H1 (cell line): Measurements from ENCODE around the gene DMXL2. TPM values are rescaled to one million over a fixed set of nuclear protein-coding genes. Genes with fewer than 3 reads are reported as not detected.

ENCODE experiments used
- CTCF ChIA-PET: fragments of 300-600 bp; sonication (Branson Sonifier 250); formaldehyde crosslinking; loops from one replicate; lab custom pipeline; 2021; ENCODE audit not compliant: partially characterized antibody; lab: Charles Lee
- POLR2A ChIA-PET: fragments of 300-600 bp; sonication (Branson Sonifier 250); formaldehyde crosslinking; loops from one replicate; lab custom pipeline; 2021; ENCODE audit warnings: inconsistent platforms; ENCODE audit not compliant: partially characterized antibody; lab: Charles Lee
- DNase-seq, 2 experiments: peaks; one replicate each; pipeline versions ENCODE4 v3.0.0 to v3.0.0-alpha.2; 2010 to 2022; ENCODE audit warnings: low spot score in 2 of 2, low read depth in 1 of 2, mixed read lengths in 1 of 2
- FAIRE-seq: peaks from 2 replicates; lab custom pipeline; 2011; peaks lifted over from hg19 to GRCh38; lab: Jason Lieb, UNC
- H2AFZ ChIP-seq: 2 replicates; pipeline ENCODE4 v1.8.1; 2012; ENCODE audit warnings: low read length, inconsistent platforms
- H2AK5ac ChIP-seq: 2 replicates; pipeline ENCODE4 v1.6.1; 2013; ENCODE audit warnings: low read depth, low read length
- H2BK120ac ChIP-seq: replicated peaks from 2 replicates; pipeline ENCODE3; 2013; ENCODE audit warnings: low read depth, low read length, inconsistent platforms
- H2BK12ac ChIP-seq: 2 replicates; pipeline ENCODE4 v1.6.1; 2013; ENCODE audit warnings: low read depth, low read length
- H2BK15ac ChIP-seq: 2 replicates; pipeline ENCODE4 v1.6.1; 2013; ENCODE audit warnings: low read length
- H2BK20ac ChIP-seq: 2 replicates; pipeline ENCODE4 v1.6.1; 2013; ENCODE audit warnings: low read length
- H2BK5ac ChIP-seq: 2 replicates; pipeline ENCODE4 v1.6.1; 2013; ENCODE audit warnings: low read depth, low read length
- H3K14ac ChIP-seq: 2 replicates; pipeline ENCODE4 v1.6.1; 2013; ENCODE audit warnings: inconsistent platforms; ENCODE audit not compliant: insufficient read length
- H3K18ac ChIP-seq: 2 replicates; pipeline ENCODE4 v1.6.1; 2013; ENCODE audit warnings: low read length; ENCODE audit errors: extremely low read depth
- H3K23ac ChIP-seq: 2 replicates; pipeline ENCODE4 v1.6.1; 2013; ENCODE audit warnings: inconsistent platforms; ENCODE audit not compliant: insufficient read length
- H3K23me2 ChIP-seq: 2 replicates; pipeline ENCODE4 v1.6.1; 2013; ENCODE audit warnings: low read depth, low read length
- H3K27ac ChIP-seq: 2 replicates; pipeline ENCODE4 v1.6.1; 2011; ENCODE audit warnings: low read depth, low read length, inconsistent platforms
- H3K27me3 ChIP-seq, 4 experiments: replicated peaks in 1 of 4; 1 replicate in 1 of 4; 2 replicates in 3 of 4; pipeline versions ENCODE4 v1.6.1 to v1.8.1; 2011 to 2013; ENCODE audit warnings: low read length in 3 of 4, mild to moderate bottlenecking in 3 of 4, inconsistent platforms in 2 of 4, mixed read lengths in 2 of 4, moderate library complexity in 1 of 4; ENCODE audit not compliant: control insufficient read depth in 3 of 4, insufficient read depth in 3 of 4; ENCODE audit errors: extremely low read depth in 1 of 4
- H3K36me3 ChIP-seq, 4 experiments: 2 replicates each; pipeline versions ENCODE4 v1.6.1 to v1.8.1; 2011 to 2013; ENCODE audit warnings: mild to moderate bottlenecking in 4 of 4, low read length in 3 of 4, moderate library complexity in 2 of 4, control low read depth in 1 of 4, inconsistent platforms in 1 of 4; ENCODE audit not compliant: insufficient read depth in 4 of 4, control insufficient read depth in 2 of 4
- H3K4ac ChIP-seq: replicated peaks from 2 replicates; pipeline ENCODE3; 2013; ENCODE audit warnings: low read length, low read depth, mixed read lengths, inconsistent platforms; ENCODE audit not compliant: insufficient read length
- H3K4me1 ChIP-seq, 4 experiments: replicated peaks in 1 of 4; 1 replicate in 1 of 4; 2 replicates in 3 of 4; pipeline versions ENCODE4 v1.6.1 to v1.8.1; 2011 to 2013; ENCODE audit warnings: low read length in 3 of 4, inconsistent platforms in 2 of 4, mixed read lengths in 1 of 4; ENCODE audit not compliant: insufficient read depth in 4 of 4, control insufficient read depth in 3 of 4
- H3K4me2 ChIP-seq, 2 experiments: 2 replicates each; pipeline versions ENCODE4 v1.6.1 to v1.8.1; 2011 to 2013; ENCODE audit warnings: low read depth in 2 of 2, low read length in 2 of 2, control low read depth in 1 of 2, inconsistent platforms in 1 of 2, mild to moderate bottlenecking in 1 of 2; ENCODE audit not compliant: insufficient read depth in 1 of 2
- H3K4me3 ChIP-seq, 4 experiments: fragments of 200-600, 300-600 bp in 1 of 4; sonication (generic), shearing (Covaris generic), sonication (Bioruptor Twin) in 1 of 4; 2 replicates each; pipeline versions ENCODE4 v1.5.1 to v1.8.1; 2011 to 2016; ENCODE audit warnings: low read length in 4 of 4, low read depth in 3 of 4, control low read depth in 2 of 4, inconsistent platforms in 2 of 4, mild to moderate bottlenecking in 2 of 4, mixed read lengths in 1 of 4, moderate library complexity in 1 of 4; ENCODE audit not compliant: insufficient read depth in 2 of 4; ENCODE audit errors: extremely low read depth in 1 of 4
- H3K56ac ChIP-seq: replicated peaks from 2 replicates; pipeline ENCODE3; 2013; ENCODE audit warnings: low read depth, mild to moderate bottlenecking, mixed read lengths, low read length, inconsistent platforms; ENCODE audit not compliant: insufficient read length
- H3K79me1 ChIP-seq: 2 replicates; pipeline ENCODE4 v1.6.1; 2013; ENCODE audit warnings: low read depth, low read length, control low read depth
- H3K79me2 ChIP-seq, 2 experiments: 2 replicates each; pipeline versions ENCODE4 v1.6.1 to v1.8.1; 2012 to 2013; ENCODE audit warnings: low read length in 2 of 2, mild to moderate bottlenecking in 2 of 2, inconsistent platforms in 1 of 2; ENCODE audit not compliant: insufficient read depth in 2 of 2, control insufficient read depth in 1 of 2
- H3K9ac ChIP-seq, 4 experiments: replicated peaks in 1 of 4; 1 replicate in 1 of 4; 2 replicates in 3 of 4; pipeline versions ENCODE4 v1.6.1 to v1.8.1; 2011 to 2013; ENCODE audit warnings: low read depth in 3 of 4, low read length in 3 of 4, control low read depth in 2 of 4, mild to moderate bottlenecking in 2 of 4, moderate library complexity in 2 of 4, inconsistent platforms in 1 of 4; ENCODE audit errors: extremely low read depth in 1 of 4
- H3K9me3 ChIP-seq, 2 experiments: 2 replicates each; pipeline versions ENCODE4 v1.6.1 to v1.8.1; 2012 to 2013; ENCODE audit warnings: mild to moderate bottlenecking in 2 of 2, moderate library complexity in 2 of 2, control low read depth in 1 of 2, inconsistent platforms in 1 of 2, low read depth in 1 of 2, low read length in 1 of 2, mixed read lengths in 1 of 2; ENCODE audit not compliant: insufficient read depth in 2 of 2
- H4K20me1 ChIP-seq, 2 experiments: replicated peaks in 1 of 2; 2 replicates each; pipeline versions ENCODE3 to v1.8.1; 2011 to 2013; ENCODE audit warnings: inconsistent platforms in 2 of 2, low read length in 2 of 2, mild to moderate bottlenecking in 1 of 2; ENCODE audit not compliant: insufficient read depth in 2 of 2, control insufficient read depth in 1 of 2
- H4K5ac ChIP-seq: 2 replicates; pipeline ENCODE4 v1.6.1; 2013; ENCODE audit warnings: low read length, low read depth, mixed read lengths, inconsistent platforms; ENCODE audit not compliant: insufficient read length
- H4K8ac ChIP-seq: 2 replicates; pipeline ENCODE4 v1.8.0; 2013; ENCODE audit warnings: mild to moderate bottlenecking, moderate library complexity, low read length, inconsistent platforms; ENCODE audit not compliant: insufficient read depth; ENCODE audit errors: extremely low read depth
- H4K91ac ChIP-seq: replicated peaks from 2 replicates; pipeline ENCODE3; 2013; ENCODE audit warnings: low read length, mixed read lengths, inconsistent platforms; ENCODE audit not compliant: insufficient read length
- CHD2 ChIP-seq: IDR thresholded peaks from 2 replicates; pipeline ENCODE4 v1.6.1; 2012; ENCODE audit warnings: low read length, improper control_type of control experiment
- CREB1 ChIP-seq: IDR thresholded peaks from 2 replicates; pipeline ENCODE4 v1.6.1; 2012; ENCODE audit warnings: inconsistent platforms
- CTBP2 ChIP-seq: IDR thresholded peaks from 2 replicates; pipeline ENCODE4 v1.7.0; 2011; ENCODE audit warnings: borderline replicate concordance, mild to moderate bottlenecking, moderate library complexity, mixed read lengths, low read length; ENCODE audit not compliant: insufficient read depth, insufficient read length
- FOSL1 ChIP-seq: IDR thresholded peaks from 2 replicates; pipeline ENCODE4 v1.6.1; 2011; ENCODE audit warnings: mild to moderate bottlenecking, low read depth, low read length, moderate library complexity; ENCODE audit not compliant: insufficient read depth
- KDM1A ChIP-seq: fragments of 200-600, 300-600 bp; sonication (generic); IDR thresholded peaks from 2 replicates; pipeline ENCODE4 v1.7.1; 2016; ENCODE audit warnings: mild to moderate bottlenecking, low read length, borderline replicate concordance
- NANOG ChIP-seq: IDR thresholded peaks from 2 replicates; pipeline ENCODE4 v1.6.1; 2011; ENCODE audit warnings: low read length, low read depth, mild to moderate bottlenecking, inconsistent platforms; ENCODE audit not compliant: insufficient read depth, poor library complexity, severe bottlenecking
- RBBP5 ChIP-seq: IDR thresholded peaks from 2 replicates; pipeline ENCODE4 v1.7.1; 2012; ENCODE audit warnings: low read depth, mild to moderate bottlenecking, inconsistent platforms, low read length, moderate library complexity, borderline replicate concordance
- TAF7 ChIP-seq: optimal IDR thresholded peaks from 2 replicates; pipeline ENCODE3; 2011; ENCODE audit warnings: low read depth, mild to moderate bottlenecking, inconsistent platforms, low read length, moderate library complexity, borderline replicate concordance
- WGBS, 2 experiments: shearing (Covaris generic) in 1 of 2; methylation state at CpG; one replicate each; pipeline versions ENCODE4 v1.1.6 to v1.1.7; 2013 to 2015; ENCODE audit warnings: low lambda C conversion rate in 2 of 2, mixed read lengths in 2 of 2, inconsistent platforms in 1 of 2, low coverage in 1 of 2, missing lambda C conversion rate in 1 of 2; ENCODE audit not compliant: insufficient replicate concordance in 2 of 2, insufficient coverage in 1 of 2, insufficient read length in 1 of 2; ENCODE audit errors: extremely low coverage in 1 of 2, missing lambda C conversion rate in 1 of 2; 5-methylcytosine and 5-hydroxymethylcytosine counted together
- polyA plus RNA-seq, 7 experiments: library from polyadenylated mRNA; depleted of rRNA in 3 of 7; stranded (reverse) in 5 of 7; unstranded in 2 of 7; fragments of >200 nt in 5 of 7; fragments of 200-250 nt in 2 of 7; gene quantifications; 1 replicate in 5 of 7; 2 replicates in 1 of 7; 4 replicates in 1 of 7; pipeline versions ENCODE4 v1.2.1 to v1.2.3, GENCODE V29; 2011 to 2013; ENCODE audit warnings: missing spikeins in 2 of 7, mixed read lengths in 2 of 7
- total RNA-seq: library from RNA; stranded (reverse); fragmentation: NEBNext Ultra II Directional; extraction: Animal tissue kit (Norgen Biotek cat#: 25700); gene quantifications from 2 replicates; pipeline ENCODE4 v1.2.1, GENCODE V29; 2021
- TF ChIP-seq, protein P1 (sequence below): IDR thresholded peaks from 2 replicates; pipeline ENCODE4 v1.6.1; 2012; ENCODE audit warnings: inconsistent platforms
- TF ChIP-seq, protein P2 (sequence below): IDR thresholded peaks from 2 replicates; pipeline ENCODE4 v1.6.1; 2011; ENCODE audit warnings: low read depth, mild to moderate bottlenecking, low read length; ENCODE audit not compliant: insufficient read depth
- TF ChIP-seq, protein P3 (sequence below): IDR thresholded peaks from 2 replicates; pipeline ENCODE4 v1.6.1; 2012; ENCODE audit warnings: inconsistent platforms

The DMXL2 gene
- total and polyA plus RNA-seq, 2 of the 8 experiments (the other 6 are each of a cell fraction or from before 2014, with no cell fraction given), result 9.5 to 10.6 TPM

DNA sequence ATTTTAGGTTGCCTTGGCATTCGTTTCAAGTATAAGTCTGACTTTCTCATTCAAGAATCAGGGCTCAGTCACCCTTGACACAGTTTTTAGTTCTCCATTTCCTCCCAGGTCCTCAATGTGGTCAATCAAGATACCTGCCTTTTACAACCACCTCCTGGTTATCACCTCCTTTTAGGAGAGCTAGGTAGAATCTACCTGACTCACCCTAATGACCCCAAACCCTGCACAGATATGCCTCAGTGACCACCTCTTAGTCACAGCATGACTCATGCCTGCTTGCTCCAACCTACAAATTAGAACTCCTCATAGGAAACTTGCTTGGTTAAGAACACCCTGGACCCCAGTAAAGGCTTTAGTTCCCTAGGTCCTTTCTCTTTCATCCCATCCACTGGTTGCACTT lies 22.5 kb downstream of the DMXL2 start:
- Histone ChIP-seq H2AFZ (no peak overlapping the region), H2BK5ac (no peak overlapping the region), H3K56ac (no peak overlapping the region), H3K4me1 (no peaks in the 10 kb centered on the region), H3K9ac (no peak overlapping the region), H2BK120ac (no peak overlapping the region), H3K23me2 (no peaks in the 10 kb centered on the region), H3K27me3 (no peaks in the 10 kb centered on the region), H3K4me2 (no peak overlapping the region), H3K9me3 (no peaks in the 10 kb centered on the region), H2BK15ac (no peak overlapping the region), H2BK12ac (no peak overlapping the region), H2BK20ac (no peak overlapping the region), H3K14ac (no peak overlapping the region), H3K23ac (no peak overlapping the region), H4K5ac (no peak overlapping the region), H4K91ac (no peak overlapping the region), H3K79me1 (no peaks in the 10 kb centered on the region), H3K4ac (no peak overlapping the region), H3K27ac (no peak overlapping the region), H4K8ac (no peak overlapping the region), H4K20me1 (no peaks in the 10 kb centered on the region), H2AK5ac (no peak overlapping the region), H3K4me3 (no peak overlapping the region), H3K36me3 (no peaks in the 10 kb centered on the region), H3K79me2 (no peaks in the 10 kb centered on the region), H3K18ac (no peak overlapping the region)
- FAIRE-seq (no peak), DNase-seq (no peak)
- 95% methylated on average over 1 of the region's 1 CpG; no CpG with 5 or more reads in 1 of the 2 experiments for WGBS, 2 experiments
- ChIA-PET POLR2A (no interaction called here), CTCF (interaction anchor here (1.0 kb wide), 1 partner anchor 12 kb away, joined by 3 read pairs; no protein-coding TSS in a partner anchor)
- TF ChIP-seq, protein P1, sequence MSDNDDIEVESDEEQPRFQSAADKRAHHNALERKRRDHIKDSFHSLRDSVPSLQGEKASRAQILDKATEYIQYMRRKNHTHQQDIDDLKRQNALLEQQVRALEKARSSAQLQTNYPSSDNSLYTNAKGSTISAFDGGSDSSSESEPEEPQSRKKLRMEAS, result no peak
- TF ChIP-seq TAF7 (no peak), FOSL1 (no peak), CREB1 (no peak), CHD2 (no peak), KDM1A (no peak), CTBP2 (no peak), NANOG (no peak), RBBP5 (no peak)
- TF ChIP-seq, protein P2, sequence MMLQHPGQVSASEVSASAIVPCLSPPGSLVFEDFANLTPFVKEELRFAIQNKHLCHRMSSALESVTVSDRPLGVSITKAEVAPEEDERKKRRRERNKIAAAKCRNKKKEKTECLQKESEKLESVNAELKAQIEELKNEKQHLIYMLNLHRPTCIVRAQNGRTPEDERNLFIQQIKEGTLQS, result no peak
- TF ChIP-seq, protein P3, sequence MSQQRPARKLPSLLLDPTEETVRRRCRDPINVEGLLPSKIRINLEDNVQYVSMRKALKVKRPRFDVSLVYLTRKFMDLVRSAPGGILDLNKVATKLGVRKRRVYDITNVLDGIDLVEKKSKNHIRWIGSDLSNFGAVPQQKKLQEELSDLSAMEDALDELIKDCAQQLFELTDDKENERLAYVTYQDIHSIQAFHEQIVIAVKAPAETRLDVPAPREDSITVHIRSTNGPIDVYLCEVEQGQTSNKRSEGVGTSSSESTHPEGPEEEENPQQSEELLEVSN, result no peak
